SK-N-MC (cell line): ENCODE data around the gene PDE1A.

Source experiments
- EZH2 ChIP-seq: fragments of 200-600 bp; sonication (generic); IDR thresholded peaks from one replicate; pipeline ENCODE4 v1.6.1; 2017; ENCODE audit warnings: antibody characterized with exemption
- FOXP2 ChIP-seq: optimal IDR thresholded peaks from 2 replicates; pipeline ENCODE3; 2011; ENCODE audit warnings: mild to moderate bottlenecking, moderate library complexity; ENCODE audit not compliant: insufficient read depth; ENCODE audit errors: extremely low read length, control extremely low read depth
- POLR2AphosphoS5 ChIP-seq: IDR thresholded peaks from 2 replicates; pipeline ENCODE4 v1.6.1; 2012; ENCODE audit warnings: mild to moderate bottlenecking, low read depth, low read length, borderline replicate concordance

DNA sequence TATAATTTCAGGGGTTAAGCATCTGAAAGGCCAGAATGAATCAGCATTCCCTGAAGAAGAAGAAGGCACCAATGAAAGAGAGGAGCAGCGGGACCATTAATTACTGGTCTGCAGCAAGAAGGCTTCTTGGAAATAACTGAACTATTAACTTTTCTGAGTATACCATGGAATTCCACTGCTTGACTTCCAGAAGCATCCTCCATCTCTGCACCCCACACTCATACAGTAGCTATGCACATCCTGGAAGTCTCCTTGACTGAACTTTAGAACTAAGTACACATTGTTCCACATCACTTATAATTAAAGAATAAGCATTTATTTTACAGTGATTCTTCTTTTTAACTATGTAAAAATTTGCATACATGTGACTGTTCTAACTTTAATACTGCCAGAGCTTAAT, 309.6 kb downstream of the PDE1A start:
- TF ChIP-seq POLR2AphosphoS5: no peak
- no peak for TF ChIP-seq EZH2
- TF ChIP-seq FOXP2: no peak
